Right lobe of liver (tissue), 4 donors: Measurements from ENCODE around the gene UVSSA.

Experiments used
- CTCF ChIP-seq, 4 donors: fragments of 200-600 bp in 3 of 4; fragments of 450-650 bp in 1 of 4; IDR thresholded peaks; one replicate each; pipeline versions ENCODE4 v1.5.1 to v1.8.0; 2016 to 2022; ENCODE audit warnings: antibody characterized with exemption in 4 of 4, mild to moderate bottlenecking in 2 of 4
- POLR2A ChIP-seq: fragments of 450-650 bp; IDR thresholded peaks from one replicate; pipeline ENCODE4 v1.6.1; 2017; ENCODE audit warnings: antibody characterized with exemption, mild to moderate bottlenecking
- donor health status: DM: no; HTN: no; CAD: no.
- donor health status: DM: no; HTN: no; CAD: no.
- donor health status: DM: no; HTN: yes; CAD: no.

- TF ChIP-seq CTCF (IDR thresholded peaks at IDR 0.05) = no peak
- no peak for TF ChIP-seq POLR2A
Observed at GRCh38 chr4:1323280-1323634, 23.8 kb upstream of the UVSSA start.
